ENCODE data around the gene LAMA4.

DNA sequence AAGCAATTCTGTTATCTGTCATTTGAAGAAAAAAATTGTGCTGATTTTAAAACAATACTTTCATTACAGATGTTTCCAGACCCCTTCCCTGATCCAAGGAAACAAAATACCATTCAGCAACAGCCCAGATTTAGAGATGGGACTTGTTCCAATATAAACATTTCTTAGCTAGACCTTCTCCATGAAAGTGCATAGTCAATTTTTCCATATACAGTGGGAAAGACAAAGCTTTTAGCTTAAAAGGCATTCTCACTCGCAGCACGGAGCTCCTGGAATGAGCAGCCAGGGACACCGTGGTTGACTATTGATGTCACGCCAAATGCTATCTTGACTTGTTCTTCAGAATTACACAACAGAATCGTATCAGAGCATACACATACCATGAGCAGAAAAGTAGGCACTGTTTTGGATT lies 21.5 kb downstream of the LAMA4 start:
- TF ChIP-seq CTCF (IDR thresholded peaks at IDR 0.05) = no peak
- no peak for TF ChIP-seq SIN3A (IDR thresholded peaks at IDR 0.05; ENCODE audit: borderline replicate concordance, insufficient read depth, low read depth, low read length)
- TF ChIP-seq POLR2AphosphoS5 (IDR thresholded peaks at IDR 0.05; ENCODE audit: low read depth, low read length) = no peak
- no peak for TF ChIP-seq REST (IDR thresholded peaks at IDR 0.05; ENCODE audit: insufficient read depth in 1 of 2, low read depth in 2 of 2, low read length in 1 of 2)
- TF ChIP-seq TCF7L2 (IDR thresholded peaks at IDR 0.05; ENCODE audit: low read depth, low read length) = no peak

Measured in Panc1 (cell line).